IMR-90 (cell line): ENCODE data around the gene DBF4B. TPM values are rescaled to one million over a fixed set of nuclear protein-coding genes. Genes with fewer than 3 reads are reported as not detected.

Experiments
- ATAC-seq: fragments of 200-7000 bp; cut with Tn5 transposase; 2 replicates; pipeline ENCODE4 v1.9.1; 2020; ENCODE audit warnings: low read depth, mild to moderate bottlenecking, moderate library complexity
- BruUV-seq: library from RNA; stranded (reverse); fragments of 400-500 nt; replicated peaks from 2 replicates; lab custom pipeline; 2021; lab: Mats Ljungman, UMichigan
- CTCF ChIA-PET: fragments of 300-600 bp; formaldehyde crosslinking; extraction: SDS; loops from one replicate; lab custom pipeline; 2021; ENCODE audit warnings: antibody characterized with exemption; lab: Yijun Ruan, JAX
- POLR2A ChIA-PET: fragments of 300-600 bp; sonication (Branson Sonifier 250); formaldehyde crosslinking; loops from one replicate; lab custom pipeline; 2022; ENCODE audit warnings: antibody characterized with exemption; ENCODE audit not compliant: unreplicated experiment; lab: Charles Lee
- DNase-seq: peaks from one replicate; pipeline ENCODE4 v3.0.0; 2013
- H2AFZ ChIP-seq: replicated peaks from 2 replicates; pipeline ENCODE3; 2013; ENCODE audit warnings: low read length, mild to moderate bottlenecking; ENCODE audit not compliant: poor library complexity
- H2AK5ac ChIP-seq: 2 replicates; pipeline ENCODE4 v1.6.1; 2013; ENCODE audit warnings: low read depth, low read length, inconsistent platforms
- H2AK9ac ChIP-seq: replicated peaks from 2 replicates; pipeline ENCODE3; 2013; ENCODE audit warnings: mild to moderate bottlenecking, low read depth, low read length, moderate library complexity; ENCODE audit not compliant: poor library complexity
- H2BK120ac ChIP-seq: 2 replicates; pipeline ENCODE4 v1.6.1; 2013; ENCODE audit warnings: low read depth, low read length, inconsistent platforms
- H2BK15ac ChIP-seq: 3 replicates; pipeline ENCODE4 v1.6.1; 2013; ENCODE audit warnings: low read depth, low read length, inconsistent platforms
- H2BK20ac ChIP-seq: 2 replicates; pipeline ENCODE4 v1.6.1; 2013; ENCODE audit warnings: low read depth, mild to moderate bottlenecking, inconsistent platforms, low read length, moderate library complexity
- H2BK5ac ChIP-seq: 2 replicates; pipeline ENCODE4 v1.6.1; 2013; ENCODE audit warnings: mild to moderate bottlenecking, low read depth, low read length, inconsistent platforms; ENCODE audit not compliant: poor library complexity, severe bottlenecking
- H3K14ac ChIP-seq: replicated peaks from 2 replicates; pipeline ENCODE4 v1.6.1; 2013; ENCODE audit warnings: low read depth, low read length, inconsistent platforms
- H3K18ac ChIP-seq: 2 replicates; pipeline ENCODE4 v1.6.1; 2013; ENCODE audit warnings: low read depth, low read length, control low read depth
- H3K23ac ChIP-seq: 2 replicates; pipeline ENCODE4 v1.6.1; 2013; ENCODE audit warnings: low read depth, low read length, inconsistent platforms
- H3K27ac ChIP-seq: 2 replicates; pipeline ENCODE4 v1.5.1; 2013; ENCODE audit warnings: mild to moderate bottlenecking, control low read depth, low read length; ENCODE audit not compliant: insufficient read depth
- H3K27me3 ChIP-seq: 2 replicates; pipeline ENCODE4 v1.6.1; 2013; ENCODE audit warnings: low read length; ENCODE audit not compliant: control insufficient read depth, insufficient read depth
- H3K36me3 ChIP-seq: 2 replicates; pipeline ENCODE4 v1.6.1; 2013; ENCODE audit warnings: low read length, mixed read lengths; ENCODE audit not compliant: control insufficient read depth, insufficient read depth
- H3K4ac ChIP-seq: 2 replicates; pipeline ENCODE4 v1.6.1; 2013; ENCODE audit warnings: low read depth, low read length, inconsistent platforms
- H3K4me1 ChIP-seq: 2 replicates; pipeline ENCODE4 v1.6.1; 2013; ENCODE audit warnings: low read length, mixed read lengths; ENCODE audit not compliant: control insufficient read depth, insufficient read depth
- H3K4me2 ChIP-seq: 2 replicates; pipeline ENCODE4 v1.6.1; 2013; ENCODE audit warnings: low read depth, mild to moderate bottlenecking, control low read depth, low read length, moderate library complexity
- H3K4me3 ChIP-seq: 2 replicates; pipeline ENCODE4 v1.5.1; 2013; ENCODE audit warnings: low read depth, mild to moderate bottlenecking, control low read depth, low read length, moderate library complexity; ENCODE audit not compliant: insufficient read depth
- H3K56ac ChIP-seq: 2 replicates; pipeline ENCODE4 v1.6.1; 2013; ENCODE audit warnings: low read length, inconsistent platforms; ENCODE audit not compliant: insufficient read depth; ENCODE audit errors: extremely low read depth
- H3K79me1 ChIP-seq, 2 experiments: 2 replicates each; pipeline ENCODE4 v1.6.1; 2013; ENCODE audit warnings: low read length in 2 of 2, inconsistent platforms in 1 of 2, low read depth in 1 of 2
- H3K9ac ChIP-seq: 2 replicates; pipeline ENCODE4 v1.6.1; 2013; ENCODE audit warnings: low read depth, low read length, control low read depth
- H3K9me1 ChIP-seq: 2 replicates; pipeline ENCODE4 v1.6.1; 2013; ENCODE audit warnings: low read length, inconsistent platforms; ENCODE audit not compliant: insufficient read depth
- H3K9me3 ChIP-seq: 2 replicates; pipeline ENCODE4 v1.6.1; 2013; ENCODE audit warnings: low read length; ENCODE audit not compliant: control insufficient read depth, insufficient read depth
- H4K20me1 ChIP-seq: 2 replicates; pipeline ENCODE4 v1.6.1; 2013; ENCODE audit warnings: low read length, inconsistent platforms; ENCODE audit not compliant: insufficient read depth
- H4K5ac ChIP-seq: 2 replicates; pipeline ENCODE4 v1.6.1; 2013; ENCODE audit warnings: mild to moderate bottlenecking, low read depth, low read length, control low read depth
- H4K8ac ChIP-seq, 2 experiments: 2 replicates each; pipeline ENCODE4 v1.6.1; 2013; ENCODE audit warnings: low read depth in 2 of 2, low read length in 2 of 2, control low read depth in 1 of 2, inconsistent platforms in 1 of 2
- H4K91ac ChIP-seq: 2 replicates; pipeline ENCODE4 v1.6.1; 2013; ENCODE audit warnings: low read depth, low read length, inconsistent platforms; ENCODE audit not compliant: insufficient read depth
- CEBPB ChIP-seq: IDR thresholded peaks from 2 replicates; pipeline ENCODE4 v1.6.1; 2012; ENCODE audit warnings: low read depth, low read length, improper control_type of control experiment
- ELK1 ChIP-seq: fragments of 150-350 bp; IDR thresholded peaks from 2 replicates; pipeline ENCODE4 v1.6.1; 2016; ENCODE audit warnings: low read depth, mild to moderate bottlenecking, low read length, moderate library complexity, borderline replicate concordance
- MAFK ChIP-seq: IDR thresholded peaks from 2 replicates; pipeline ENCODE4 v1.6.1; 2012; ENCODE audit warnings: low read depth, low read length, improper control_type of control experiment
- MAZ ChIP-seq: IDR thresholded peaks from 2 replicates; pipeline ENCODE4 v1.6.1; 2012; ENCODE audit warnings: low read depth, mild to moderate bottlenecking, low read length, improper control_type of control experiment, moderate library complexity, borderline replicate concordance
- MXI1 ChIP-seq: IDR thresholded peaks from 2 replicates; pipeline ENCODE4 v1.6.1; 2012; ENCODE audit warnings: low read depth, mild to moderate bottlenecking, low read length, moderate library complexity, borderline replicate concordance
- NFE2L2 ChIP-seq: fragments of 150-350 bp; IDR thresholded peaks from 2 replicates; pipeline ENCODE4 v1.6.1; 2016; ENCODE audit warnings: low read depth, mild to moderate bottlenecking, low read length
- RFX5 ChIP-seq: IDR thresholded peaks from 2 replicates; pipeline ENCODE4 v1.8.0; 2012; ENCODE audit warnings: low read depth, mild to moderate bottlenecking, low read length, moderate library complexity
- SMC3 ChIP-seq: fragments of 150-350 bp; IDR thresholded peaks from 2 replicates; pipeline ENCODE4 v1.6.1; 2016; ENCODE audit warnings: low read depth, mild to moderate bottlenecking, antibody characterized with exemption, low read length, moderate library complexity
- WGBS, 2 experiments: methylation state at CpG; one replicate each; pipeline versions ENCODE4 v1.1.5 to v1.1.7; 2013; ENCODE audit warnings: missing lambda C conversion rate in 2 of 2; ENCODE audit not compliant: insufficient read length in 1 of 2; ENCODE audit errors: extremely low coverage in 2 of 2; 5-methylcytosine and 5-hydroxymethylcytosine counted together
- dilution Hi-C: fragments of 300-500 bp; cut with HindIII; formaldehyde crosslinking; loops from one replicate; pipeline ENCODE4 v1.14.3; 2018; ENCODE audit warnings: low sequenced_read_pairs; ENCODE audit not compliant: unreplicated experiment
- in situ Hi-C: fragments of 300-500 bp; cut with MboI; formaldehyde crosslinking; loops from 3 replicates; pipeline ENCODE4 v1.14.3; 2019; ENCODE audit warnings: low sequenced_read_pairs, inconsistent platforms, mixed read lengths
- intact Hi-C: fragments of 100-400 bp; cut with micrococcal nuclease; formaldehyde crosslinking; loops from 2 replicates; pipeline ENCODE4 v1.10.0; 2022
- polyA plus RNA-seq, 3 experiments: library from polyadenylated mRNA; depleted of rRNA; stranded (reverse); fragments of >200 nt; gene quantifications; 2 replicates each; pipeline ENCODE4 v1.2.3, GENCODE V29; 2012; ENCODE audit warnings: low replicate concordance in 1 of 3
- total RNA-seq: library from RNA; depleted of rRNA; stranded (reverse); fragments of >200 nt; gene quantifications from 2 replicates; pipeline ENCODE4 v1.2.3, GENCODE V29; 2012

The DBF4B gene
- total and polyA plus RNA-seq, 2 of the 4 experiments (the other 2 are of a cell fraction): 3.6 to 10.2 TPM

- no peak overlapping the region for H2BK5ac ChIP-seq
- no peaks in the 10 kb centered on the region; the same call in 1 of the 2 replicates for H4K20me1 ChIP-seq
- dilution Hi-C loops (no loop called here), in situ Hi-C loops (no loop called here), intact Hi-C loops (loop anchor here (1.0 to 2.0 kb wide), 3 partner anchors 89 to 243 kb away; no protein-coding TSS in a partner anchor)
- no peak overlapping the region for H3K56ac ChIP-seq
- no peaks in the 10 kb centered on the region for H3K79me1 ChIP-seq
- 0 out of 2 replicates have a peak overlapping the region, but pooled peaks have one; percentile 7 for H3K23ac ChIP-seq
- peak overlapping the region; percentile 58 for H2AK9ac ChIP-seq
- no peaks in the 10 kb centered on the region for H3K9me1 ChIP-seq
- peaks cover 9% of the 10 kb centered on the region for H3K27me3 ChIP-seq
- no peak for TF ChIP-seq SMC3
- no peak for TF ChIP-seq RFX5
- no peak for TF ChIP-seq MAFK
- peak; percentile 73; the same call in 1 of the 2 replicates for TF ChIP-seq MAZ
- TF ChIP-seq ELK1: no peak
- TF ChIP-seq MXI1: no peak
- no peak for TF ChIP-seq CEBPB
- TF ChIP-seq NFE2L2: no peak
- H2BK15ac ChIP-seq: no peak overlapping the region
- H3K4me1 ChIP-seq: peaks cover 3% of the 10 kb centered on the region; the same call in 1 of the 2 replicates
- CTCF ChIA-PET: interaction anchor here (0.5 to 2.2 kb wide), 3 partner anchors 89 to 163 kb away, joined by 5 to 9 read pairs (median 6); no protein-coding TSS in a partner anchor
- H3K4me3 ChIP-seq: peak overlapping the region; percentile 55
- H3K4ac ChIP-seq: no peak overlapping the region
- no peak overlapping the region for H3K18ac ChIP-seq
- H3K9ac ChIP-seq: peak overlapping the region; percentile 38; the same call in 1 of the 2 replicates
- H3K36me3 ChIP-seq: no peaks in the 10 kb centered on the region
- DNase-seq (no peak), ATAC-seq (peak; percentile 21)
- POLR2A ChIA-PET: interaction anchor here (0.6 kb wide), 2 partner anchors 114 to 209 kb away, joined by 3 to 7 read pairs; no protein-coding TSS in a partner anchor
- peak overlapping the region in 1 of 2 experiments; percentile 6; a peak in 1 of 4 replicates for H4K8ac ChIP-seq
- no peak overlapping the region for H4K5ac ChIP-seq
- no peak overlapping the region for H2BK20ac ChIP-seq
- peak overlapping the region; percentile 85 for H3K4me2 ChIP-seq
- peak overlapping the region; percentile 24; the same call in 1 of the 2 replicates for H2AK5ac ChIP-seq
- no peak overlapping the region for H4K91ac ChIP-seq
- 17% methylated on average over 13 of the region's 43 CpGs; no CpG with 5 or more reads in 1 of the 2 experiments for WGBS, 2 experiments
- H3K27ac ChIP-seq: no peak overlapping the region; the same call in 1 of the 2 replicates
- H3K14ac ChIP-seq: no peak overlapping the region
- H2BK120ac ChIP-seq: no peak overlapping the region
- no TSS peak for BruUV-seq
- H3K9me3 ChIP-seq: no peaks in the 10 kb centered on the region
- H2AFZ ChIP-seq: peak overlapping the region; percentile 91
These were observed 67.6 kb downstream of the DBF4B start for GRCh38 chr17:44775838-44776621.
